ENCODE measurements around the gene CRY1.

DNA sequence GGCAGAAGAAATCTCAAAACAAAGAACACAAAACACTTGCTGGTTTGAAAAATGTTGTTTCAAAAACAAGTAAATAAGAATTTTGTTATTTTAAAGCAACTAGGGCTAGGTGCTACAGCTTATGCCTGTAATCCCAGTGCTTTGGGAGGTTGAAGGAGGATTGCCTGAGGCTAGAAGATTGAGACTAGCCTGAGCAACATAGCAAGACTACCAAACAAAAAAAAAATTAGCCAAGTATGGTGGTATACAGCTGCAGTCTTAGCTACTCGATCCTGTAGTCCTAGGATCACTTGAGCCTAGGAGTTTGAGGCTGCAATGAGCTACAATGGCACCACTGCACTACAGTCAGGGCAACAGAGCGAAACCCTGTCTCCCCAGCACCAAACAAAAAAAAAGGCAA is 73.8 kb downstream of the CRY1 start:
- TF ChIP-seq, protein P1, sequence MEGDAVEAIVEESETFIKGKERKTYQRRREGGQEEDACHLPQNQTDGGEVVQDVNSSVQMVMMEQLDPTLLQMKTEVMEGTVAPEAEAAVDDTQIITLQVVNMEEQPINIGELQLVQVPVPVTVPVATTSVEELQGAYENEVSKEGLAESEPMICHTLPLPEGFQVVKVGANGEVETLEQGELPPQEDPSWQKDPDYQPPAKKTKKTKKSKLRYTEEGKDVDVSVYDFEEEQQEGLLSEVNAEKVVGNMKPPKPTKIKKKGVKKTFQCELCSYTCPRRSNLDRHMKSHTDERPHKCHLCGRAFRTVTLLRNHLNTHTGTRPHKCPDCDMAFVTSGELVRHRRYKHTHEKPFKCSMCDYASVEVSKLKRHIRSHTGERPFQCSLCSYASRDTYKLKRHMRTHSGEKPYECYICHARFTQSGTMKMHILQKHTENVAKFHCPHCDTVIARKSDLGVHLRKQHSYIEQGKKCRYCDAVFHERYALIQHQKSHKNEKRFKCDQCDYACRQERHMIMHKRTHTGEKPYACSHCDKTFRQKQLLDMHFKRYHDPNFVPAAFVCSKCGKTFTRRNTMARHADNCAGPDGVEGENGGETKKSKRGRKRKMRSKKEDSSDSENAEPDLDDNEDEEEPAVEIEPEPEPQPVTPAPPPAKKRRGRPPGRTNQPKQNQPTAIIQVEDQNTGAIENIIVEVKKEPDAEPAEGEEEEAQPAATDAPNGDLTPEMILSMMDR (IDR thresholded peaks at IDR 0.05; ENCODE audit: low read depth, low read length) = no peak
- TF ChIP-seq POLR2A (IDR thresholded peaks at IDR 0.05; ENCODE audit: extremely low read depth, insufficient read length) (no peak), MYC (IDR thresholded peaks at IDR 0.05; ENCODE audit: low read depth, low read length) (no peak)
- TF ChIP-seq, protein P2, sequence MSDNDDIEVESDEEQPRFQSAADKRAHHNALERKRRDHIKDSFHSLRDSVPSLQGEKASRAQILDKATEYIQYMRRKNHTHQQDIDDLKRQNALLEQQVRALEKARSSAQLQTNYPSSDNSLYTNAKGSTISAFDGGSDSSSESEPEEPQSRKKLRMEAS (IDR thresholded peaks at IDR 0.05; ENCODE audit: low read depth, low read length) = no peak

Measured in NB4 (cell line).